Activated T-helper 9 cell treated with anti-CD3 and anti-CD28 coated beads, Interleukin-2, amount 50 U/mL, for 16 hours (primary cell): ENCODE measurements around the gene SLC41A1.

Experiments used
- DNase-seq: peaks from one replicate; pipeline ENCODE4 v3.0.0-alpha.2; 2020; ENCODE audit warnings: low read depth

The SLC41A1 gene

GRCh38 chr1:205754857-205755256 lies 58.1 kb downstream of the SLC41A1 start:
- no peak for DNase-seq

GRCh38 chr1:205751036-205751651 lies 61.9 kb downstream of the SLC41A1 start:
- no peak for DNase-seq

GRCh38 chr1:205750138-205751035 lies 62.6 kb downstream of the SLC41A1 start, which contains the start of gene NUCKS1:
NUCKS1 (minus strand) TSS chr1:205750182; CDS start chr1:205749973, 209 bp downstream.
- peak; percentile 93 for DNase-seq

GRCh38 chr1:205749234-205750137 lies 63.5 kb downstream of the SLC41A1 start:
- DNase-seq, result peak; percentile 94

GRCh38 chr1:205748403-205749233 lies 64.4 kb downstream of the SLC41A1 start:
- no peak for DNase-seq

- DNase-seq, result no peak
Observed at GRCh38 chr1:205746757-205747412, 66.1 kb downstream of the SLC41A1 start.

GRCh38 chr1:205744403-205744802 lies 68.6 kb downstream of the SLC41A1 start:
- no peak for DNase-seq

- no peak for DNase-seq
Observed at GRCh38 chr1:205743977-205744376, 69.0 kb downstream of the SLC41A1 start.

- DNase-seq, result no peak
Observed at GRCh38 chr1:205741681-205742080, 71.3 kb downstream of the SLC41A1 start.

GRCh38 chr1:205739348-205740160 lies 73.4 kb downstream of the SLC41A1 start:
- DNase-seq, result no peak
